ENCODE measurements around the gene ZBTB22. TPM values are rescaled to one million over a fixed set of nuclear protein-coding genes. Genes with fewer than 3 reads are reported as not detected.

The ZBTB22 gene
- total RNA-seq, 1 donor from 2014 or later: 33.2 TPM

DNA sequence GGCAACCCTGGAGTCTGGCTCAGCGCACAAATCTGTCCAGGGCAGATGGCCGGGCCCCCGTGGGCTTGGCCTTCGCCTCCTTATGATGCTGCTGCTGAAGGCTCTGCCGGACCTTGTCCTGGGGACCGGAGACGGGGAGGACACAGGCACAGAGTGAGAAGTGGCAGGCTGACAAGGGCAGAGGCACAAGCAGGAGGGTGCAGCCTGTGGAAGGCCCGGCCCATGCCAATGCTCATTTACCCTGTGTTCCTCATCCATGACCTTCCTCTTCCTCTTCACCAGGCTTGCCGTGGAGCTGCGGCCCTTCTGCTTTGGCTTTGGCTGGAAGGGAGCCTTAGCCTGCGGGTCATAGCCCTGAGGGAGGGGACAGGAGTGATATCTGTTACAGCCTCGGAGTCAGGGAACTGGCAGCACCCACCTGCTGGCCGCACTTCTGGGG is 38.3 kb downstream of the ZBTB22 start:
- Mint-ChIP-seq H3K27me3 (ENCODE audit: low read depth) (no peaks in the 10 kb centered on the region), H3K27ac (no peak overlapping the region), H3K36me3 (peaks cover 13% of the 10 kb centered on the region), H3K4me3 (no peak overlapping the region), H3K4me1 (peaks cover 29% of the 10 kb centered on the region), H3K9me3 (no peaks in the 10 kb centered on the region)
- DNase-seq (ENCODE audit: low spot score in 2 of 2, unreplicated experiment in 2 of 2): no peak
- TF ChIP-seq, protein P1, sequence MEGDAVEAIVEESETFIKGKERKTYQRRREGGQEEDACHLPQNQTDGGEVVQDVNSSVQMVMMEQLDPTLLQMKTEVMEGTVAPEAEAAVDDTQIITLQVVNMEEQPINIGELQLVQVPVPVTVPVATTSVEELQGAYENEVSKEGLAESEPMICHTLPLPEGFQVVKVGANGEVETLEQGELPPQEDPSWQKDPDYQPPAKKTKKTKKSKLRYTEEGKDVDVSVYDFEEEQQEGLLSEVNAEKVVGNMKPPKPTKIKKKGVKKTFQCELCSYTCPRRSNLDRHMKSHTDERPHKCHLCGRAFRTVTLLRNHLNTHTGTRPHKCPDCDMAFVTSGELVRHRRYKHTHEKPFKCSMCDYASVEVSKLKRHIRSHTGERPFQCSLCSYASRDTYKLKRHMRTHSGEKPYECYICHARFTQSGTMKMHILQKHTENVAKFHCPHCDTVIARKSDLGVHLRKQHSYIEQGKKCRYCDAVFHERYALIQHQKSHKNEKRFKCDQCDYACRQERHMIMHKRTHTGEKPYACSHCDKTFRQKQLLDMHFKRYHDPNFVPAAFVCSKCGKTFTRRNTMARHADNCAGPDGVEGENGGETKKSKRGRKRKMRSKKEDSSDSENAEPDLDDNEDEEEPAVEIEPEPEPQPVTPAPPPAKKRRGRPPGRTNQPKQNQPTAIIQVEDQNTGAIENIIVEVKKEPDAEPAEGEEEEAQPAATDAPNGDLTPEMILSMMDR (IDR thresholded peaks at IDR 0.05; ENCODE audit: unreplicated experiment): no peak

DNA sequence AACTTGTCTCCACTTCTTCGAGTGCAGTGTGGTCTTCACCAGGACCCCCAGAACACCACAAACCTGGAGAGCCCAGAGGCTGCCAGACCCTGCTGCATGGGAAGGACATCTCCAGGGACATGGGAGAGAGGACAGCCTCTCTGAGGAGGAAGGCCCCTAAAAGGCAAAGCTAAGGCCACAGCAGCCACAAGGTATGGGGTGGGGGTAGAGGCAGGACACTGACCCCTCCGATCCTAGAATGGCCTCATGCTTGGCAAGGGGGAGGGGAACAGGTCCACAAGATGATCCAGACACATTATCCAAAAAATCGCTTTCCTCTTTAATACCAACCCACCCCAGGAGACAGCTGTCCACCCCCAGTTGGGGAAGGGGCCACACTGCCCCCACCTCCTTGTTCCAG is 38.7 kb downstream of the ZBTB22 start:
- H3K27ac Mint-ChIP-seq: no peak overlapping the region
- H3K36me3 Mint-ChIP-seq: peaks cover 15% of the 10 kb centered on the region
- no peak overlapping the region for H3K4me3 Mint-ChIP-seq
- H3K9me3 Mint-ChIP-seq: no peaks in the 10 kb centered on the region
- H3K4me1 Mint-ChIP-seq: peaks cover 31% of the 10 kb centered on the region
- no peak for DNase-seq (ENCODE audit: low spot score in 2 of 2, unreplicated experiment in 2 of 2)
- TF ChIP-seq, protein P1 (IDR thresholded peaks at IDR 0.05; ENCODE audit: unreplicated experiment): no peak
- H3K27me3 Mint-ChIP-seq (ENCODE audit: low read depth): no peaks in the 10 kb centered on the region

DNA sequence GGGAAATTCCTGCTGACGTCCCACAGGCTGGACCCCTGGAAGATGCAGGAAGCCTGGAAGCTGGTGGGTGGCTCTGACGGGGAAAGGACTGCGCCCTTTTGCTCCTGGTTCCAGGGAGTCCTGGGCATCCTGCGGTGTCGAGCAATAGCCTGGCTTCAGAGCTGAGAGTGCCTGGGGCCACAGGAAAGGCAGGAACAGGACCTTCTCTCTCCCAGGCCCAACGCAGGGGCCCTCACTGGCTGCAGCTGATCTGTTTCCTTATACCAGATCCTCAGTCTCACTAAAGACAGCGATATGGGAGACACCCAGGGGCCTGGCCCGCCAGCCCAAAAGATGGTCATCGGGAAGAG is 39.2 kb downstream of the ZBTB22 start:
- Mint-ChIP-seq H3K4me1 (peaks cover 36% of the 10 kb centered on the region), H3K4me3 (peak overlapping the region; percentile 31), H3K9me3 (no peaks in the 10 kb centered on the region), H3K36me3 (peaks cover 15% of the 10 kb centered on the region), H3K27ac (no peak overlapping the region), H3K27me3 (ENCODE audit: low read depth) (no peaks in the 10 kb centered on the region)
- no peak for DNase-seq (ENCODE audit: low spot score in 2 of 2, unreplicated experiment in 2 of 2)
- TF ChIP-seq, protein P1 (IDR thresholded peaks at IDR 0.05; ENCODE audit: unreplicated experiment): no peak

DNA sequence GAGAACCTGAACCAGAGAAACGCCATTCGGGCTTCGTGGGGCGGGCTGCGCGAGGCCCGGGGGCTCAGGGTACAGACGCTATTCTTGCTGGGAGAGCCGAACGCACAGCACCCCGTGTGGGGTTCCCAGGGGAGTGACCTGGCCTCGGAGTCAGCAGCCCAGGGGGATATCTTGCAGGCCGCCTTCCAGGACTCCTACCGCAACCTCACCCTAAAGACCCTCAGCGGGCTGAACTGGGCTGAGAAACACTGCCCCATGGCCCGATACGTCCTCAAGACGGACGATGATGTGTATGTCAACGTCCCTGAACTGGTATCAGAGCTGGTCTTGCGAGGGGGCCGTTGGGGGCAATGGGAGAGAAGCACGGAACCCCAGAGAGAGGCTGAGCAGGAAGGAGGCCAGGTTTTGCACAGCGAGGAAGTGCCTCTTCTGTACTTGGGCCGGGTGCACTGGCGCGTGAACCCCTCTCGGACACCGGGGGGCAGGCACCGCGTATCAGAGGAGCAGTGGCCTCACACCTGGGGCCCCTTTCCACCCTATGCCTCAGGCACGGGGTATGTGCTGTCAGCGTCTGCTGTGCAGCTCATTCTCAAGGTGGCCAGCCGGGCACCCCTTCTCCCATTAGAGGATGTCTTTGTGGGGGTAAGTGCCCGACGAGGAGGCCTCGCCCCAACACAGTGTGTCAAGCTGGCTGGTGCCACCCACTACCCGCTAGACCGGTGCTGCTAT is 39.7 kb downstream of the ZBTB22 start:
- H3K4me3 Mint-ChIP-seq: peak overlapping the region; percentile 81
- peaks cover 41% of the 10 kb centered on the region for H3K4me1 Mint-ChIP-seq
- peak overlapping the region; percentile 91 for H3K27ac Mint-ChIP-seq
- H3K27me3 Mint-ChIP-seq (ENCODE audit: low read depth): no peaks in the 10 kb centered on the region
- H3K36me3 Mint-ChIP-seq: peaks cover 15% of the 10 kb centered on the region
- no peak for DNase-seq (ENCODE audit: low spot score in 2 of 2, unreplicated experiment in 2 of 2)
- H3K9me3 Mint-ChIP-seq: no peaks in the 10 kb centered on the region
- TF ChIP-seq, protein P1 (IDR thresholded peaks at IDR 0.05; ENCODE audit: unreplicated experiment): no peak

DNA sequence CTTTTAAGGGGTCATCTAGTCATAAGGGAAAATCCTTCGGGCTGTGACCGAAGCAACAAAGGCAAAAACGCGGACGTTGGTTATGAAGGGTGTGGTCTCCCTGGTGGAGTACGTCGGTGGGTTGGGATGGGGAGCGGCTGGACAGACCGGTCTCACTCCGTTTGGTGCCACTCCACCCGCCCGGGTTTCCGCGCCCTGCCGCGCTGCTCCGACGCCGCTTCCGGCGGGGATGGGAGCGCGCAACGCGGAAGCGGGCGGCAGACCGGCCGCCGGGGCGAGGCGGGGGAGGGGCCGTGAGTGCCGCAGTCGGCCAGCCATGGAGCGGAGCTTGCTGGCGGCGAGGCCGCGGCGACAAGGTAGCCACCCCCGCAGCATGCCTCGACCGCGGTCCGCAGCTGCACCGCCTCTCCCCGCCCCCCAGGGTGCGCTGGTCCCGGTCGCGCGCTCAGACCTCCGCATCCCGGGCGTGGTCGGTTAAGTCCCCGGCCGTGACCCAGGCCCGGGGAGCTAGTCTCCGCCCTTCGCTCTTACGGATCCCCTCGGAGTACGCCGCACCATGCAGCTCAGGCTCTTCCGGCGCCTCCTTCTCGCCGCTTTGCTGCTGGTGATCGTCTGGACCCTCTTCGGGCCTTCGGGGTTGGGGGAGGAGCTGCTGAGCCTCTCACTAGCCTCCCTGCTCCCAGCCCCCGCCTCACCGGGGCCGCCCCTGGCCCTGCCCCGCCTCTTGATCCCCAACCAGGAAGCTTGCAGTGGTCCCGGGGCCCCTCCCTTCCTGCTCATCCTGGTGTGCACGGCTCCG is 40.5 kb downstream of the ZBTB22 start, which contains the start of gene B3GALT4:
Gene B3GALT4 (plus strand): TSS at position 260 of the 799 bp plus-strand sequence. CDS start 297 bp downstream, at position 557.
- H3K9me3 Mint-ChIP-seq: no peaks in the 10 kb centered on the region
- no peaks in the 10 kb centered on the region for H3K27me3 Mint-ChIP-seq (ENCODE audit: low read depth)
- H3K4me3 Mint-ChIP-seq: peak within 1 kb of the TSS; percentile 81
- H3K4me1 Mint-ChIP-seq: peaks cover 48% of the 10 kb centered on the region
- peak within 1 kb of the TSS; percentile 92 for H3K27ac Mint-ChIP-seq
- H3K36me3 Mint-ChIP-seq: peaks cover 15% of the 10 kb centered on the region
- DNase-seq (ENCODE audit: low spot score in 2 of 2, unreplicated experiment in 2 of 2): peak; percentile 51 to 76
- TF ChIP-seq, protein P1 (IDR thresholded peaks at IDR 0.05; ENCODE audit: unreplicated experiment): peak; percentile 63
